Kidney (tissue), 14 donors: ENCODE data around the gene ZDHHC8. TPM values are rescaled to one million over a fixed set of nuclear protein-coding genes. Genes with fewer than 3 reads are reported as not detected.
A peak's percentile ranks its signal among the peaks of the same experiment; 100 is the strongest.

Source experiments
- DNase-seq, 5 donors: peaks; one replicate each; pipeline ENCODE4 v3.0.0-alpha.2; 2013 to 2020
- FAIRE-seq: peaks from 2 replicates; lab custom pipeline; 2012; peaks lifted over from hg19 to GRCh38; lab: Jason Lieb, UNC
- H3K27ac ChIP-seq, 2 donors: one replicate each; pipeline ENCODE4 v1.7.0; 2013; ENCODE audit warnings: low read depth in 2 of 2, low read length in 2 of 2, inconsistent platforms in 1 of 2
- H3K27me3 ChIP-seq: one replicate; pipeline ENCODE4 v1.7.1; 2013; ENCODE audit warnings: low read length, inconsistent platforms; ENCODE audit not compliant: control insufficient read depth, insufficient read depth
- H3K36me3 ChIP-seq, 3 donors: one replicate each; pipeline versions ENCODE4 v1.7.0 to v1.7.1; 2013; ENCODE audit warnings: low read length in 3 of 3, control low read depth in 1 of 3, inconsistent platforms in 1 of 3; ENCODE audit not compliant: insufficient read depth in 3 of 3, control insufficient read depth in 2 of 3
- H3K4me1 ChIP-seq, 3 donors: one replicate each; pipeline versions ENCODE4 v1.7.0 to v1.7.1; 2013; ENCODE audit warnings: low read length in 3 of 3, inconsistent platforms in 1 of 3, low read depth in 1 of 3; ENCODE audit not compliant: control insufficient read depth in 2 of 3, insufficient read depth in 2 of 3
- H3K4me3 ChIP-seq, 3 donors: one replicate each; pipeline versions ENCODE4 v1.7.0 to v1.8.1; 2013; ENCODE audit warnings: low read length in 3 of 3, control low read depth in 1 of 3, inconsistent platforms in 1 of 3
- H3K9ac ChIP-seq, 3 donors: one replicate each; pipeline versions ENCODE4 v1.7.0 to v1.7.1; 2013; ENCODE audit warnings: low read length in 3 of 3, control low read depth in 1 of 3, inconsistent platforms in 1 of 3
- H3K9me3 ChIP-seq, 3 donors: one replicate each; pipeline versions ENCODE4 v1.7.0 to v1.7.1; 2013; ENCODE audit warnings: low read length in 3 of 3, control low read depth in 1 of 3, inconsistent platforms in 1 of 3; ENCODE audit not compliant: control insufficient read depth in 2 of 3, insufficient read depth in 1 of 3
- intact Hi-C: fragments of 100-400 bp; cut with DNase I; formaldehyde crosslinking; loops from one replicate; pipeline ENCODE4 v1.11.1; 2022
- polyA plus RNA-seq: library from polyadenylated mRNA; stranded (reverse); fragments of 350-450 nt; fragmentation: Illumina TruSeq; extraction: RNeasy Lipid Tissue Mini Kit (QIAGEN cat#74804); gene quantifications from one replicate; pipeline ENCODE4 v1.2.3, GENCODE V29; 2014; ENCODE audit warnings: low read depth, low replicate concordance; ENCODE audit not compliant: insufficient read depth
- total RNA-seq: library from RNA; stranded (reverse); fragmentation: NEBNext Ultra II Directional; extraction: Animal tissue kit (Norgen Biotek cat#: 25700); gene quantifications from one replicate; pipeline ENCODE4 v1.2.1, GENCODE V29; 2021
- TF ChIP-seq, protein P1 (sequence below): IDR thresholded peaks from 3 replicates; pipeline ENCODE4 v1.5.1; 2012; ENCODE audit warnings: mild to moderate bottlenecking, moderate library complexity, borderline replicate concordance; ENCODE audit not compliant: insufficient read depth; ENCODE audit errors: extremely low read depth
- donor health status: control.
- donor health status: control.
- donor health status: control.
- donor health status: control.
- donor health status: control.
- donor health status: DM: yes; HTN: yes; CAD: no.
- donor health status: Normal renal cell carcinoma (clear cell type).

The ZDHHC8 gene
- total and polyA plus RNA-seq, 2 donors from 2014 or later: 18.8 to 57.1 TPM

DNA sequence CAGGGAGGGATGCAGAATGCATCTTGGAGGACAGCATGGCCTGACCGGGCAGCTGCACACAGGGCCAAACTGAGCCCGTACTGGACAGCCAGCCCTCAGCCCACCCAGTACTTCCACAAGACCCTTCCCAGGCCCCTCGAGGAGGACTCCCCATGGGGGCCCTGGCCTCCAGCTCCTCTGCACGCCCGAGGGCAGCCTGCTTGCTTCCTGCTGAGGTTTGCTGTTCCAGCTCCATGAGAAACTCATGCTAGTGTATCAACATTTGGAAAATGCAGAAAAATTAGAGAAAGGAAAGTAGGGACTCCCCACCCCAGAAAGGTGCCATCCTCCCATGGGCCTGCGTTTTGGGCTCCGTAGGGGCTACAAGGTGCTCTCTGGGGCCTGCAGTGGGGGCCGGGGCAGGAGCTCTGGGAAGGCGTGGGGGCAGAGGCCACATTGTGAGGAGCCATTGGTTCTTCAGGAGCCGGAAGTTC is 40.6 kb downstream of the ZDHHC8 start:
- no peak overlapping the region for H3K9ac ChIP-seq
- TF ChIP-seq, protein P1, sequence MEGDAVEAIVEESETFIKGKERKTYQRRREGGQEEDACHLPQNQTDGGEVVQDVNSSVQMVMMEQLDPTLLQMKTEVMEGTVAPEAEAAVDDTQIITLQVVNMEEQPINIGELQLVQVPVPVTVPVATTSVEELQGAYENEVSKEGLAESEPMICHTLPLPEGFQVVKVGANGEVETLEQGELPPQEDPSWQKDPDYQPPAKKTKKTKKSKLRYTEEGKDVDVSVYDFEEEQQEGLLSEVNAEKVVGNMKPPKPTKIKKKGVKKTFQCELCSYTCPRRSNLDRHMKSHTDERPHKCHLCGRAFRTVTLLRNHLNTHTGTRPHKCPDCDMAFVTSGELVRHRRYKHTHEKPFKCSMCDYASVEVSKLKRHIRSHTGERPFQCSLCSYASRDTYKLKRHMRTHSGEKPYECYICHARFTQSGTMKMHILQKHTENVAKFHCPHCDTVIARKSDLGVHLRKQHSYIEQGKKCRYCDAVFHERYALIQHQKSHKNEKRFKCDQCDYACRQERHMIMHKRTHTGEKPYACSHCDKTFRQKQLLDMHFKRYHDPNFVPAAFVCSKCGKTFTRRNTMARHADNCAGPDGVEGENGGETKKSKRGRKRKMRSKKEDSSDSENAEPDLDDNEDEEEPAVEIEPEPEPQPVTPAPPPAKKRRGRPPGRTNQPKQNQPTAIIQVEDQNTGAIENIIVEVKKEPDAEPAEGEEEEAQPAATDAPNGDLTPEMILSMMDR: no peak
- H3K4me1 ChIP-seq: no peaks in the 10 kb centered on the region
- intact Hi-C loops: no loop called here
- H3K36me3 ChIP-seq: no peaks in the 10 kb centered on the region
- FAIRE-seq (no peak), DNase-seq (no peak)
- H3K4me3 ChIP-seq: no peak overlapping the region
- no peaks in the 10 kb centered on the region for H3K9me3 ChIP-seq
- H3K27me3 ChIP-seq: no peaks in the 10 kb centered on the region
- H3K27ac ChIP-seq: no peak overlapping the region

- H3K27me3 ChIP-seq: no peaks in the 10 kb centered on the region
- no peaks in the 10 kb centered on the region for H3K36me3 ChIP-seq
- TF ChIP-seq, protein P1: no peak
- intact Hi-C loops: no loop called here
- H3K9me3 ChIP-seq: no peaks in the 10 kb centered on the region
- H3K4me3 ChIP-seq: no peak overlapping the region
- FAIRE-seq (no peak), DNase-seq (no peak)
- H3K27ac ChIP-seq: no peak overlapping the region
- H3K9ac ChIP-seq: no peak overlapping the region
- H3K4me1 ChIP-seq: no peaks in the 10 kb centered on the region
Measured at GRCh38 chr22:20173246-20173645, 41.6 kb downstream of the ZDHHC8 start.

DNA sequence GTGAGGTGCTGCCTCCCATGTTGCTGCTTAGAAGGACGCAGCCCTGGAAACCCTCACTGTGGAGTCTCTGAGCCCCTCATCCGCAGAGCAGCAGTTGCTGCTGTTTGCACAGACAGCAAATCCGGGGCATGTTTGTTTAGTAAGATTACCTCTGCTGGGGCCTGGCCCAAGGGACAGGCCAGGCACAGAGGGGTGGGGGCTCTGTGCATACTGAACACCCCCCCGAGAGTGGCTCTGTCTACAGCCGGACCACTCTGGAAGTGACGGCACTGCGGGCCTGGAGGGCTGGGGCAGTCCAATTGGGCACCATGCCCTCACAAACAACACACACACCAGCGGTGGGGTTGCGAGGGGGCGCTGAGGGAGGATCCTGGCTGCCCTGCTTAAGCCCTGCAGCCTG is 42.2 kb downstream of the ZDHHC8 start:
- intact Hi-C loops: no loop called here
- TF ChIP-seq, protein P1: no peak
- DNase-seq: peak in 3 of 5 donors; percentile 24 to 56 (median 29)

More for the DNA sequence above, 42.2 kb downstream of the ZDHHC8 start:
- no peaks in the 10 kb centered on the region for H3K9me3 ChIP-seq
- no peak overlapping the region for H3K27ac ChIP-seq
- H3K4me3 ChIP-seq: no peak overlapping the region
- H3K27me3 ChIP-seq: no peaks in the 10 kb centered on the region
- no peak overlapping the region for H3K9ac ChIP-seq
- FAIRE-seq: no peak
- H3K36me3 ChIP-seq: no peaks in the 10 kb centered on the region
- H3K4me1 ChIP-seq: no peaks in the 10 kb centered on the region
